H1 (cell line): ENCODE measurements around the gene AGFG2.

Experiments
- CEBPB ChIP-seq: IDR thresholded peaks from 2 replicates; pipeline ENCODE4 v1.6.1; 2012; ENCODE audit warnings: low read depth, low read length
- CHD1 ChIP-seq: IDR thresholded peaks from 2 replicates; pipeline ENCODE4 v1.6.1; 2012; ENCODE audit warnings: low read depth, low read length, improper control_type of control experiment
- CHD2 ChIP-seq: IDR thresholded peaks from 2 replicates; pipeline ENCODE4 v1.6.1; 2012; ENCODE audit warnings: low read length, improper control_type of control experiment
- CREB1 ChIP-seq: IDR thresholded peaks from 2 replicates; pipeline ENCODE4 v1.6.1; 2012; ENCODE audit warnings: inconsistent platforms
- EGR1 ChIP-seq: IDR thresholded peaks from 2 replicates; pipeline ENCODE4 v1.6.1; 2011; ENCODE audit warnings: low read depth, low read length, borderline replicate concordance
- EP300 ChIP-seq, 2 experiments: IDR thresholded peaks; 1 replicate in 1 of 2; 2 replicates in 1 of 2; pipeline ENCODE4 v1.6.1; 2011 to 2012; ENCODE audit warnings: low read depth in 2 of 2, low read length in 2 of 2, mild to moderate bottlenecking in 2 of 2, borderline replicate concordance in 1 of 2, inconsistent platforms in 1 of 2, moderate library complexity in 1 of 2
- EZH2 ChIP-seq: fragments of 200-600 bp; sonication (generic); IDR thresholded peaks from 2 replicates; pipeline ENCODE4 v1.7.1; 2012; ENCODE audit warnings: low read depth, mild to moderate bottlenecking, moderate library complexity, low read length, inconsistent platforms; ENCODE audit not compliant: severe bottlenecking
- RXRA ChIP-seq: IDR thresholded peaks from 2 replicates; pipeline ENCODE4 v1.6.1; 2011; ENCODE audit warnings: low read depth, mild to moderate bottlenecking, low read length, moderate library complexity; ENCODE audit not compliant: insufficient read depth
- TBP ChIP-seq: IDR thresholded peaks from 2 replicates; pipeline ENCODE4 v1.6.1; 2011; ENCODE audit warnings: low read depth, low read length, improper control_type of control experiment
- TF ChIP-seq, protein P1 (sequence below), 3 experiments: IDR thresholded peaks; 1 replicate in 2 of 3; 2 replicates in 1 of 3; pipeline versions ENCODE4 v1.5.1 to v1.6.1; 2011; ENCODE audit warnings: low read length in 3 of 3, mild to moderate bottlenecking in 3 of 3, inconsistent platforms in 2 of 3, low read depth in 1 of 3, moderate library complexity in 1 of 3; ENCODE audit not compliant: insufficient read depth in 1 of 3; ENCODE audit errors: control extremely low read depth in 1 of 3
- TF ChIP-seq, protein P2 (sequence below): IDR thresholded peaks from 2 replicates; pipeline ENCODE4 v1.6.1; 2012; ENCODE audit warnings: low read length, inconsistent platforms

DNA sequence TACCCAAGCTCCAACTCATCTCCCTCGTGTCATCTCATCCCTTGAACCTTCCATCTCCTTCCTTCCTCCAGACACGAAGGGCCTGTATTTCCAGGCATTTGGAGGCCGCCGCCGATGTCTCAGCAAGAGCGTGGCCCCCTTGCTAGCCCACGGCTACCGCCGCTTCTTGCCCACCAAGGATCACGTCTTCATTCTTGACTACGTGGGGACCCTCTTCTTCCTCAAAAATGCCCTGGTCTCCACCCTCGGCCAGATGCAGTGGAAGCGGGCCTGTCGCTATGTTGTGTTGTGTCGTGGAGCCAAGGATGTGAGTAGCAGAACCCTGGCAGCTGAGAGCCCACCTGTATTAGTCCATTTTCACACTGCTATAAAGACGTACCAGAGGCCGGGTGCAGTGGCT is 52.6 kb downstream of the AGFG2 start:
- TF ChIP-seq EP300 (IDR thresholded peaks at IDR 0.05; ENCODE audit: borderline replicate concordance in 1 of 2, low read depth in 2 of 2, low read length in 2 of 2) (no peak), EGR1 (no peak), EZH2 (no peak), CHD2 (no peak), RXRA (no peak), CEBPB (no peak), CREB1 (no peak), CHD1 (no peak), TBP (no peak)
- TF ChIP-seq, protein P1, sequence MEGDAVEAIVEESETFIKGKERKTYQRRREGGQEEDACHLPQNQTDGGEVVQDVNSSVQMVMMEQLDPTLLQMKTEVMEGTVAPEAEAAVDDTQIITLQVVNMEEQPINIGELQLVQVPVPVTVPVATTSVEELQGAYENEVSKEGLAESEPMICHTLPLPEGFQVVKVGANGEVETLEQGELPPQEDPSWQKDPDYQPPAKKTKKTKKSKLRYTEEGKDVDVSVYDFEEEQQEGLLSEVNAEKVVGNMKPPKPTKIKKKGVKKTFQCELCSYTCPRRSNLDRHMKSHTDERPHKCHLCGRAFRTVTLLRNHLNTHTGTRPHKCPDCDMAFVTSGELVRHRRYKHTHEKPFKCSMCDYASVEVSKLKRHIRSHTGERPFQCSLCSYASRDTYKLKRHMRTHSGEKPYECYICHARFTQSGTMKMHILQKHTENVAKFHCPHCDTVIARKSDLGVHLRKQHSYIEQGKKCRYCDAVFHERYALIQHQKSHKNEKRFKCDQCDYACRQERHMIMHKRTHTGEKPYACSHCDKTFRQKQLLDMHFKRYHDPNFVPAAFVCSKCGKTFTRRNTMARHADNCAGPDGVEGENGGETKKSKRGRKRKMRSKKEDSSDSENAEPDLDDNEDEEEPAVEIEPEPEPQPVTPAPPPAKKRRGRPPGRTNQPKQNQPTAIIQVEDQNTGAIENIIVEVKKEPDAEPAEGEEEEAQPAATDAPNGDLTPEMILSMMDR (IDR thresholded peaks at IDR 0.05; ENCODE audit: control extremely low read depth in 1 of 3, insufficient read depth in 1 of 3, low read depth in 1 of 3, low read length in 3 of 3), result no peak
- TF ChIP-seq, protein P2, sequence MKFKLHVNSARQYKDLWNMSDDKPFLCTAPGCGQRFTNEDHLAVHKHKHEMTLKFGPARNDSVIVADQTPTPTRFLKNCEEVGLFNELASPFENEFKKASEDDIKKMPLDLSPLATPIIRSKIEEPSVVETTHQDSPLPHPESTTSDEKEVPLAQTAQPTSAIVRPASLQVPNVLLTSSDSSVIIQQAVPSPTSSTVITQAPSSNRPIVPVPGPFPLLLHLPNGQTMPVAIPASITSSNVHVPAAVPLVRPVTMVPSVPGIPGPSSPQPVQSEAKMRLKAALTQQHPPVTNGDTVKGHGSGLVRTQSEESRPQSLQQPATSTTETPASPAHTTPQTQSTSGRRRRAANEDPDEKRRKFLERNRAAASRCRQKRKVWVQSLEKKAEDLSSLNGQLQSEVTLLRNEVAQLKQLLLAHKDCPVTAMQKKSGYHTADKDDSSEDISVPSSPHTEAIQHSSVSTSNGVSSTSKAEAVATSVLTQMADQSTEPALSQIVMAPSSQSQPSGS, result no peak
